Brain microvascular endothelial cell (primary cell): ENCODE data around the gene MON1A.
A peak's percentile ranks its signal among the peaks of the same experiment; 100 is the strongest.

Experiments
- DNase-seq: peaks from one replicate; pipeline ENCODE4 v3.0.0-alpha.2; 2020
- H3K27ac ChIP-seq: fragments of 250-450 bp; sonication (Bioruptor Pico); 2 replicates; pipeline ENCODE4 v1.5.1; 2020; ENCODE audit warnings: mild to moderate bottlenecking, moderate library complexity
- H3K27me3 ChIP-seq: fragments of 250-450 bp; sonication (Bioruptor Pico); replicated peaks from 2 replicates; pipeline ENCODE4 v1.5.1; 2020; ENCODE audit warnings: mild to moderate bottlenecking
- H3K36me3 ChIP-seq: fragments of 250-450 bp; sonication (Bioruptor Pico); replicated peaks from 2 replicates; pipeline ENCODE4 v1.5.1; 2020; ENCODE audit warnings: mild to moderate bottlenecking
- H3K4me3 ChIP-seq: 2 replicates; pipeline ENCODE4 v1.5.1; 2011; ENCODE audit warnings: low read depth, mild to moderate bottlenecking, control low read depth, low read length, moderate library complexity
- in situ Hi-C: cut with HindIII; loops from 2 replicates; pipeline ENCODE4 v1.10.0; 2017; ENCODE audit warnings: low sequenced_read_pairs, low pct_ligation_motif_present
- TF ChIP-seq, protein P1 (sequence below): IDR thresholded peaks from 2 replicates; pipeline ENCODE4 v1.5.1; 2011; ENCODE audit warnings: low read depth, mild to moderate bottlenecking, moderate library complexity, low read length, control low read depth, inconsistent platforms; ENCODE audit errors: missing control alignments

MON1A gene, protein sequence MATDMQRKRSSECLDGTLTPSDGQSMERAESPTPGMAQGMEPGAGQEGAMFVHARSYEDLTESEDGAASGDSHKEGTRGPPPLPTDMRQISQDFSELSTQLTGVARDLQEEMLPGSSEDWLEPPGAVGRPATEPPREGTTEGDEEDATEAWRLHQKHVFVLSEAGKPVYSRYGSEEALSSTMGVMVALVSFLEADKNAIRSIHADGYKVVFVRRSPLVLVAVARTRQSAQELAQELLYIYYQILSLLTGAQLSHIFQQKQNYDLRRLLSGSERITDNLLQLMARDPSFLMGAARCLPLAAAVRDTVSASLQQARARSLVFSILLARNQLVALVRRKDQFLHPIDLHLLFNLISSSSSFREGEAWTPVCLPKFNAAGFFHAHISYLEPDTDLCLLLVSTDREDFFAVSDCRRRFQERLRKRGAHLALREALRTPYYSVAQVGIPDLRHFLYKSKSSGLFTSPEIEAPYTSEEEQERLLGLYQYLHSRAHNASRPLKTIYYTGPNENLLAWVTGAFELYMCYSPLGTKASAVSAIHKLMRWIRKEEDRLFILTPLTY

DNA sequence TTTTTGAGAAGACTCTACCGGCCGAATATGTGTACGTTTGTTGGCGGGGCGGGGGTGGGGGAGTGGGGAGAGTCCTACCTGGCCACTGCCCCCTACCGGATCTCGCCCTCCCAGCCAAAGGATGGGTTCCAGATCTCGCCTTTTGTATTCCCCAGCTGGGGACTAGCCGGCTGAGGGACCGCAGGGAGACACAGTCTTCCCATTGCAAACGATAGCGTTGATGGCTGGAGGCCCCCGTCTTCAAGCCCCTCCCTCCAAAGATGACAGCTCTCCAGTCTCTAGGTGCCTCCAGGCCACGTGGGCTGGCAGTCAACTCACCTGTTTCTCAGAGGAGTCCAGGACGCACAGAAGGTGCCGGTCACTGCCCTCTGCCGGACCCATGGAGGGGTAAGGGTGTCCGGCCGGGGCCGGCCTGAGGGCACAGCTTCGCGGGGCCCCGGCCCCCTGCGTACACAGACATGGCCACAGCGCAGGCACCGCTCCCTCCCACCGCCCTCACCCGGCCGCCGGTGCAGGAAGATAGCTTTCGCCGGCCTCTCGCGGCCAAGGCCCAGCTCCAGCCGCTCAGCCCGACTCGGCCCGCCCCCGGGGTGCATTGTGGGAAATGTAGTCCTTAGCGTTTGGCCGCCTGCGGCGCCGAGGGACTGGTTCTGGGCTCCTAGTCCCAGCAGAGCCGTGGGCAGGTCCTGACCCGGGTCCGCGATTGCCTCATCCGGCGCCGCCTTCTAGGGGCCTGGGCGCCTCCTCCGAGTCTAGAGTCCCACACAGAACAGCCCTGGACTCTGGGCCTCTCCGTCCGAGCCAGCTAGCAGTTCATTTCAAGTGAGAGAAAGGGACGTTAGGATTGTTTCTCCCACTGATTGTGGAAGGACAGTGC lies at the start of gene MON1A:
Gene MON1A (minus strand): TSS at position 521 of the 877 bp plus-strand sequence. CDS start 16,465 bp downstream, outside the sequence.
- peak; percentile 88 for DNase-seq
- Histone ChIP-seq H3K4me3 (peak within 1 kb of the TSS; percentile 84), H3K36me3 (no peaks in the 10 kb centered on the region), H3K27me3 (no peaks in the 10 kb centered on the region), H3K27ac (peak within 1 kb of the TSS; percentile 61)
- in situ Hi-C loops: no loop called here
- TF ChIP-seq, protein P1, sequence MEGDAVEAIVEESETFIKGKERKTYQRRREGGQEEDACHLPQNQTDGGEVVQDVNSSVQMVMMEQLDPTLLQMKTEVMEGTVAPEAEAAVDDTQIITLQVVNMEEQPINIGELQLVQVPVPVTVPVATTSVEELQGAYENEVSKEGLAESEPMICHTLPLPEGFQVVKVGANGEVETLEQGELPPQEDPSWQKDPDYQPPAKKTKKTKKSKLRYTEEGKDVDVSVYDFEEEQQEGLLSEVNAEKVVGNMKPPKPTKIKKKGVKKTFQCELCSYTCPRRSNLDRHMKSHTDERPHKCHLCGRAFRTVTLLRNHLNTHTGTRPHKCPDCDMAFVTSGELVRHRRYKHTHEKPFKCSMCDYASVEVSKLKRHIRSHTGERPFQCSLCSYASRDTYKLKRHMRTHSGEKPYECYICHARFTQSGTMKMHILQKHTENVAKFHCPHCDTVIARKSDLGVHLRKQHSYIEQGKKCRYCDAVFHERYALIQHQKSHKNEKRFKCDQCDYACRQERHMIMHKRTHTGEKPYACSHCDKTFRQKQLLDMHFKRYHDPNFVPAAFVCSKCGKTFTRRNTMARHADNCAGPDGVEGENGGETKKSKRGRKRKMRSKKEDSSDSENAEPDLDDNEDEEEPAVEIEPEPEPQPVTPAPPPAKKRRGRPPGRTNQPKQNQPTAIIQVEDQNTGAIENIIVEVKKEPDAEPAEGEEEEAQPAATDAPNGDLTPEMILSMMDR: peak; percentile 61

DNA sequence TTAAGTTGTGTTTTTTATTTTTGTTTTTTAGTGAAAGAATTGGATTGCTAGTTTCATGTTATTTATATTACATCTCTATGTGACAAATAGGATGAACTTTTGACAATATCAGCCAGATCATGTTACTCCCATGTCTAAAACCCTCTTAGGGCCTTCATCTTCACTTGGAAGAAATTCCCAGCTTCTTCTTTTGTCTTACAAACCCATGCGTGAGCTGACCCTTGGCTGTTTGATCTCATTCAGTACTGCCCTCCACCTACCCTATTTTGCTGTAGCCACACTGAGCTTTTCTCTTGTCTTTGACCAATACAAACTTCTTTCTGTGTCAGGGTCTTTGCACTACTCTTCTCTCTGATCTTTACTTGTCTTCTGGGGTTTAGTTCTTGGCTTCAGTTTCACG lies 47.3 kb upstream of the MON1A start:
- TF ChIP-seq, protein P1: no peak
- Histone ChIP-seq H3K4me3 (no peak overlapping the region), H3K27me3 (no peaks in the 10 kb centered on the region), H3K36me3 (peaks cover 19% of the 10 kb centered on the region), H3K27ac (no peak overlapping the region)
- no peak for DNase-seq
- in situ Hi-C loops: no loop called here

DNA sequence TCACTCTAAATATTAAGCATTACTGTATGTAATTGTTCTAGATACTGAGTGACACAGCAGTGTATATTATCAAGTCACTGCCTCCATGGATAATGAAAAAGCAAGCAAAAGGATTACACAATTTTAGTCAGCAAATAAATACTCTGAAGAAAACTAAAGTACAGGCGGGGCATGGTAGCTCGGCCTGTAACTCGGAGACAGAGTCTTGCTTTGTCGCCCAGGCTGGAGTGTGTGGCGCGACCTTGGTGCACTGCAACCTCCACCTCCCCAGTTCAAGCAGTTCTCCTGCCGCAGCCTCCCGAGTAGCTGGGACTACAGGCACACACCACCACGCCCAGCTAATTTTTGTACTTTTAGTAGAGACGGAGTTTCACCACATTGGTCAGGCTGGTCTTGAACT lies 43.0 kb upstream of the MON1A start:
- H3K27ac ChIP-seq: peak overlapping the region; percentile 92
- H3K36me3 ChIP-seq: peaks cover 18% of the 10 kb centered on the region
- H3K4me3 ChIP-seq: no peak overlapping the region
- no peaks in the 10 kb centered on the region for H3K27me3 ChIP-seq
- TF ChIP-seq, protein P1: no peak
- in situ Hi-C loops: no loop called here
- DNase-seq: no peak

DNA sequence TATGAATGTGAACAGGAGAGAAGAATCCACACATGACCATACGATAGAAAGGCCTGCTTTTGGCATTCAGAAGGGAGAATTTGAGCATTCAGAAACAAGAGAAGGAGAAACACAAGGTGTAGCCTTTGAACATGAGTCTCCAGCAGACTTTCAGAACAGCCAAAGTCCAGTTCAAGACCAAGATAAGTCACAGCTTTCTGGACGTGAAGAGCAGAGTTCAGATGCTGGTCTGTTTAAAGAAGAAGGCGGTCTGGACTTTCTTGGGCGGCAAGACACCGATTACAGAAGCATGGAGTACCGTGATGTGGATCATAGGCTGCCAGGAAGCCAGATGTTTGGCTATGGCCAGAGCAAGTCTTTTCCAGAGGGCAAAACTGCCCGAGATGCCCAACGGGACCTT lies 38.7 kb upstream of the MON1A start:
- in situ Hi-C loops: no loop called here
- peaks cover 8% of the 10 kb centered on the region for H3K36me3 ChIP-seq
- TF ChIP-seq, protein P1: no peak
- H3K4me3 ChIP-seq: no peak overlapping the region
- DNase-seq: no peak
- H3K27me3 ChIP-seq: no peaks in the 10 kb centered on the region
- no peak overlapping the region for H3K27ac ChIP-seq

DNA sequence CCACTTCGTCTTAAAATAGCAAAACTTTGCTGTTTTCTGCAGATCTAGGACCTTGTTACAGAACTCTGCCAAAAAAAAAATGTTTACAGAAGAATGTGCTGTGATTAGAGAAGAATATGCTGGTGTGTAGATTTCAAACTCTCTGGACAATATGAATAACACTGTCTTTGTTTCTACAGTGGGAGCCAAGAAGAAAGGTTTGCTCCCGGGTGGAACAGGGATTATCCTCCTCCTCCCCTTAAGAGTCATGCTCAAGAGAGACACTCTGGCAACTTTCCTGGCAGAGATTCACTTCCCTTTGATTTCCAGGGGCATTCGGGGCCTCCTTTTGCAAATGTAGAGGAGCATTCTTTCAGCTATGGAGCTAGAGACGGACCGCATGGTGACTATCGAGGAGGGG lies 37.7 kb upstream of the MON1A start:
- no peak for DNase-seq
- H3K27ac ChIP-seq: no peak overlapping the region
- no peak overlapping the region for H3K4me3 ChIP-seq
- H3K27me3 ChIP-seq: no peaks in the 10 kb centered on the region
- H3K36me3 ChIP-seq: peaks cover 2% of the 10 kb centered on the region
- in situ Hi-C loops: no loop called here
- TF ChIP-seq, protein P1: no peak
